OCI-LY3 (cell line): ENCODE results near the gene SERPINB10.

Experiments
- CTCF ChIP-seq: fragments of 200-600, 300-600 bp; sonication (generic); IDR thresholded peaks from 2 replicates; pipeline ENCODE4 v1.5.1; 2014; ENCODE audit warnings: antibody characterized with exemption, low read length, low read depth
- EZH2phosphoT487 ChIP-seq: fragments of 200-600 bp; shearing (Covaris generic); IDR thresholded peaks from 2 replicates; pipeline ENCODE4 v1.6.1; 2018; ENCODE audit warnings: antibody characterized with exemption, mixed run types, low read depth

GRCh38 chr18:63899206-63899605, 8.6 kb upstream of the SERPINB10 start:
- TF ChIP-seq CTCF = no peak
- TF ChIP-seq EZH2phosphoT487 = no peak
